ENCODE results near the gene NLRX1. TPM values are rescaled to one million over a fixed set of nuclear protein-coding genes. Genes with fewer than 3 reads are reported as not detected.
"Not testable (repeated sequence)": the region's sequence is repeated elsewhere in the genome, so short reads cannot be mapped to it uniquely, and the experiment has no call there.

The NLRX1 gene
- total RNA-seq, 1 donor from 2014 or later, result 2.0 TPM

- no peak for FAIRE-seq
- DNase-seq (ENCODE audit: low spot score in 2 of 2), result no peak
These were observed 35.5 kb downstream of the NLRX1 start for GRCh38 chr11:119204066-119204465.

GRCh38 chr11:119205080-119205479 lies 36.6 kb downstream of the NLRX1 start:
- FAIRE-seq (no peak), DNase-seq (ENCODE audit: low spot score in 2 of 2) (no peak)

- DNase-seq (ENCODE audit: low spot score in 2 of 2) (peak; percentile 94), FAIRE-seq (no peak)
These were observed 37.3 kb downstream of the NLRX1 start, which contains the start of gene CBL for GRCh38 chr11:119205574-119206510. Gene CBL, plus strand, starts transcription at chr11:119206339. Its CDS starts 79 bp downstream, at chr11:119206418.

- DNase-seq (ENCODE audit: low spot score in 2 of 2), result peak; percentile 48 to 60
- no peak for FAIRE-seq
These were observed 38.2 kb downstream of the NLRX1 start for GRCh38 chr11:119206511-119207414.

GRCh38 chr11:119207415-119207960 lies 39.0 kb downstream of the NLRX1 start:
- DNase-seq (ENCODE audit: low spot score in 2 of 2) (no peak), FAIRE-seq (no peak)

- DNase-seq (ENCODE audit: low spot score in 2 of 2) (no peak), FAIRE-seq (no peak)
These were observed 40.7 kb downstream of the NLRX1 start for GRCh38 chr11:119209186-119209585.

- no peak for DNase-seq (ENCODE audit: low spot score in 2 of 2)
- no peak for FAIRE-seq
These were observed 41.5 kb downstream of the NLRX1 start for GRCh38 chr11:119210050-119210449.

- DNase-seq (ENCODE audit: low spot score in 2 of 2) (no peak), FAIRE-seq (no peak)
These were observed 49.8 kb downstream of the NLRX1 start for GRCh38 chr11:119218141-119218878.

GRCh38 chr11:119222308-119222707 lies 53.8 kb downstream of the NLRX1 start:
- no peak for FAIRE-seq
- DNase-seq (ENCODE audit: low spot score in 2 of 2), result peak; percentile 29 to 48

GRCh38 chr11:119222891-119223290 lies 54.4 kb downstream of the NLRX1 start:
- DNase-seq (ENCODE audit: low spot score in 2 of 2) (no peak), FAIRE-seq (no peak)

- no peak for FAIRE-seq
- DNase-seq (ENCODE audit: low spot score in 2 of 2), result no peak
These were observed 55.3 kb downstream of the NLRX1 start for GRCh38 chr11:119223856-119224255.

- not testable (repeated sequence) for FAIRE-seq; DNase-seq (ENCODE audit: low spot score in 2 of 2)
These were observed 60.2 kb downstream of the NLRX1 start for GRCh38 chr11:119228535-119229287.

GRCh38 chr11:119229288-119229672 lies 60.8 kb downstream of the NLRX1 start:
- DNase-seq (ENCODE audit: low spot score in 2 of 2) (no peak), FAIRE-seq (no peak)

GRCh38 chr11:119229741-119230140 lies 61.2 kb downstream of the NLRX1 start:
- DNase-seq (ENCODE audit: low spot score in 2 of 2) (no peak), FAIRE-seq (no peak)

Other genes with a start within 250 kb of the NLRX1 start
- gene BCL9L, start 242.8 kb upstream of the NLRX1 start, total RNA-seq, result 8.6 TPM
- not detected for gene UPK2, start 212.4 kb upstream of the NLRX1 start, total RNA-seq
- gene FOXR1, start 197.0 kb upstream of the NLRX1 start, total RNA-seq, result not detected
- 23.6 TPM for gene CENATAC, start 170.6 kb upstream of the NLRX1 start, total RNA-seq
- gene RPS25, start 150.4 kb upstream of the NLRX1 start, total RNA-seq, result 1,027 TPM
- gene TRAPPC4, start 150.0 kb upstream of the NLRX1 start, total RNA-seq, result 68.1 TPM
- 7.7 TPM for gene SLC37A4, start 137.8 kb upstream of the NLRX1 start, total RNA-seq
- 44.0 TPM for gene HYOU1, start 111.5 kb upstream of the NLRX1 start, total RNA-seq
- gene VPS11, start 100.9 kb upstream of the NLRX1 start, total RNA-seq, result 26.1 TPM
- gene HMBS, start 83.8 kb upstream of the NLRX1 start, total RNA-seq, result 3.7 TPM
- 5.3 TPM for gene DPAGT1, start 66.9 kb upstream of the NLRX1 start, total RNA-seq
- gene C2CD2L, start 61.4 kb upstream of the NLRX1 start, total RNA-seq, result 11.4 TPM
- 24.5 TPM for gene HINFP, start 47.1 kb upstream of the NLRX1 start, total RNA-seq
- 2.0 TPM for gene ABCG4, start 19.7 kb upstream of the NLRX1 start, total RNA-seq
- gene NHERF4, start 16.8 kb downstream of the NLRX1 start, total RNA-seq, result not detected
- gene CBL, start 37.6 kb downstream of the NLRX1 start, total RNA-seq, result 8.6 TPM
- 11.4 TPM for gene MCAM, start 148.4 kb downstream of the NLRX1 start, total RNA-seq
- 2.9 TPM for gene RNF26, start 165.8 kb downstream of the NLRX1 start, total RNA-seq
- gene C1QTNF5, start 172.2 kb downstream of the NLRX1 start, total RNA-seq, result 2.4 TPM
- gene MFRP, start 178.0 kb downstream of the NLRX1 start, total RNA-seq, result not detected
- 2.4 TPM for gene USP2, start 213.0 kb downstream of the NLRX1 start, total RNA-seq

Measured in frontal cortex (tissue), 4 donors.